Neural crest cell (in vitro differentiated cells): ENCODE results near the gene EXO1. TPM values are rescaled to one million over a fixed set of nuclear protein-coding genes. Genes with fewer than 3 reads are reported as not detected.

ENCODE experiments used
- DNase-seq: peaks from one replicate; pipeline ENCODE4 v3.0.0; 2021; ENCODE audit warnings: low read depth, mixed read lengths, low spot score
- H3K27ac Mint-ChIP-seq: one replicate; pipeline ENCODE4 v1.8.0; 2021; ENCODE audit warnings: mild to moderate bottlenecking, mixed read lengths; ENCODE audit not compliant: unreplicated experiment
- H3K27me3 Mint-ChIP-seq: 2 replicates; pipeline ENCODE4 v1.8.0; 2021; ENCODE audit warnings: low read depth, mild to moderate bottlenecking, mixed read lengths
- H3K36me3 Mint-ChIP-seq: 2 replicates; pipeline ENCODE4 v1.8.0; 2021; ENCODE audit warnings: low read depth, mild to moderate bottlenecking, mixed read lengths
- H3K4me1 Mint-ChIP-seq: 2 replicates; pipeline ENCODE4 v1.8.0; 2021; ENCODE audit warnings: mixed read lengths
- H3K4me3 Mint-ChIP-seq: one replicate; pipeline ENCODE4 v1.8.0; 2021; ENCODE audit warnings: mild to moderate bottlenecking, mixed read lengths
- H3K9me3 Mint-ChIP-seq: 2 replicates; pipeline ENCODE4 v1.8.0; 2021; ENCODE audit warnings: mixed read lengths
- CTCF ChIP-seq: fragments of 200-600 bp; sonication (generic); conservative IDR thresholded peaks from 2 replicates; pipeline ENCODE4 v1.5.0; 2021; ENCODE audit warnings: antibody characterized with exemption, mild to moderate bottlenecking
- total RNA-seq: library from RNA; stranded (reverse); gene quantifications from 2 replicates; pipeline ENCODE4 v1.2.1, GENCODE V29; 2021

Gene EXO1
- total RNA-seq, 1 donor from 2014 or later: 49.2 TPM

DNA sequence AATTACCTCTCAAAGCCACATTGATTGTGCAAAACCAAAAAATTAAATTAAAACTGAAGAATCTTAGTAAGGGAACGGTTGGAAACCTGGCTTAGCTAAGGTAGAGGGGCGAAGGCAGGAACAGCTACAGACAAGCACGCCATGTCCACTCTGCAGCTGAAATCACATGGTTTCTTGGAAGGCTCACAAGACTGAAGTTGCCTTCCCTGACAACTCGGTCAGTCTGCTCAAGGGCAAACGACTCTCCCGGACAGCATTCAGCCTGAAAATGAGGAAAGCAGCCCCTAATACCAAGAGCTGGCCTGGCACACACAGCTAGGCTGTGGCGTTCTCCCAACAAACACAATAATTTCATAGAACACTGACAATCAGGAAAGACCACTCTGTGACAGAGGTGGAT, 86.9 kb downstream of the EXO1 start:
- no peak for DNase-seq
- no peaks in the 10 kb centered on the region for H3K9me3 Mint-ChIP-seq
- TF ChIP-seq CTCF: no peak
- H3K36me3 Mint-ChIP-seq: peaks cover 4% of the 10 kb centered on the region
- H3K27me3 Mint-ChIP-seq: peaks cover 5% of the 10 kb centered on the region
- no peak overlapping the region for H3K4me3 Mint-ChIP-seq
- no peak overlapping the region for H3K27ac Mint-ChIP-seq
- peaks cover 12% of the 10 kb centered on the region for H3K4me1 Mint-ChIP-seq

Other genes with a start within 250 kb of the EXO1 start
- 21.3 and 22.5 TPM in 2 replicates for gene CHML, start 207.8 kb upstream of the EXO1 start, total RNA-seq
- gene OPN3, start 207.8 kb upstream of the EXO1 start, total RNA-seq: 31.2 and 32.1 TPM in 2 replicates
- gene WDR64, start 195.9 kb upstream of the EXO1 start, total RNA-seq: 0.32 TPM in 1 of 2 replicates, not detected in the other
- not detected in 2 replicates for gene BECN2, start 109.6 kb downstream of the EXO1 start, total RNA-seq
- gene MAP1LC3C, start 150.9 kb downstream of the EXO1 start, total RNA-seq: 0.54 and 1.1 TPM in 2 replicates